ENCODE measurements around the gene NELL1. TPM values are rescaled to one million over a fixed set of nuclear protein-coding genes. Genes with fewer than 3 reads are reported as not detected.
"Not testable (repeated sequence)": the region's sequence is repeated elsewhere in the genome, so short reads cannot be mapped to it uniquely, and the experiment has no call there.

The NELL1 gene
- total RNA-seq, 1 donor from 2014 or later = 104 TPM

- no peak for DNase-seq
These were observed 101.1 kb downstream of the NELL1 start for GRCh38 chr11:20770414-20770946.

- DNase-seq = no peak
These were observed 101.6 kb downstream of the NELL1 start for GRCh38 chr11:20771026-20771425.

- DNase-seq = no peak
These were observed 102.3 kb downstream of the NELL1 start for GRCh38 chr11:20771681-20772080.

GRCh38 chr11:20775331-20775730 lies 105.9 kb downstream of the NELL1 start:
- DNase-seq = no peak

- DNase-seq = no peak
These were observed 113.4 kb downstream of the NELL1 start for GRCh38 chr11:20782775-20783174.

- DNase-seq = no peak
These were observed 113.8 kb downstream of the NELL1 start for GRCh38 chr11:20783220-20783619.

- no peak for DNase-seq
These were observed 121.2 kb downstream of the NELL1 start for GRCh38 chr11:20790622-20791021.

- no peak for DNase-seq
These were observed 125.6 kb downstream of the NELL1 start for GRCh38 chr11:20795005-20795404.

GRCh38 chr11:20808328-20808727 lies 138.9 kb downstream of the NELL1 start:
- no peak for DNase-seq

GRCh38 chr11:20821046-20821445 lies 151.7 kb downstream of the NELL1 start:
- no peak for DNase-seq

GRCh38 chr11:20821470-20821869 lies 152.1 kb downstream of the NELL1 start:
- no peak for DNase-seq

GRCh38 chr11:20824773-20825172 lies 155.4 kb downstream of the NELL1 start:
- no peak for DNase-seq

GRCh38 chr11:20835561-20835960 lies 166.2 kb downstream of the NELL1 start:
- no peak for DNase-seq

- no peak for DNase-seq
These were observed 169.8 kb downstream of the NELL1 start for GRCh38 chr11:20839231-20839630.

- DNase-seq = no peak
These were observed 171.0 kb downstream of the NELL1 start for GRCh38 chr11:20840341-20840740.

- no peak for DNase-seq
These were observed 174.8 kb downstream of the NELL1 start for GRCh38 chr11:20844216-20844615.

GRCh38 chr11:20844630-20845029 lies 175.2 kb downstream of the NELL1 start:
- DNase-seq = no peak

- no peak for DNase-seq
These were observed 185.0 kb downstream of the NELL1 start for GRCh38 chr11:20854215-20854955.

- DNase-seq = no peak
These were observed 191.9 kb downstream of the NELL1 start for GRCh38 chr11:20861322-20861721.

GRCh38 chr11:20862263-20862662 lies 192.9 kb downstream of the NELL1 start:
- DNase-seq = not testable (repeated sequence)

- DNase-seq = no peak
These were observed 195.2 kb downstream of the NELL1 start for GRCh38 chr11:20864628-20865027.

- no peak for DNase-seq
These were observed 195.8 kb downstream of the NELL1 start for GRCh38 chr11:20865161-20865560.

- DNase-seq = no peak
These were observed 199.7 kb downstream of the NELL1 start for GRCh38 chr11:20869123-20869522.

- no peak for DNase-seq
These were observed 203.7 kb downstream of the NELL1 start for GRCh38 chr11:20873054-20873453.
